ENCODE measurements around the gene FREY1. TPM values are rescaled to one million over a fixed set of nuclear protein-coding genes. Genes with fewer than 3 reads are reported as not detected.

Gene FREY1, protein sequence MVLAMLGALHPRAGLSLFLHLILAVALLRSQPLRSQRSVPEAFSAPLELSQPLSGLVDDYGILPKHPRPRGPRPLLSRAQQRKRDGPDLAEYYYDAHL
- 1 to 10 TPM in 2 of 3 donors, under 1 TPM in 1; 0.81 to 2.2 (median 1.5) TPM for total RNA-seq
- long read RNA-seq, donor 1, result 0 reads
- long read RNA-seq, donor 2, result 0 reads

DNA sequence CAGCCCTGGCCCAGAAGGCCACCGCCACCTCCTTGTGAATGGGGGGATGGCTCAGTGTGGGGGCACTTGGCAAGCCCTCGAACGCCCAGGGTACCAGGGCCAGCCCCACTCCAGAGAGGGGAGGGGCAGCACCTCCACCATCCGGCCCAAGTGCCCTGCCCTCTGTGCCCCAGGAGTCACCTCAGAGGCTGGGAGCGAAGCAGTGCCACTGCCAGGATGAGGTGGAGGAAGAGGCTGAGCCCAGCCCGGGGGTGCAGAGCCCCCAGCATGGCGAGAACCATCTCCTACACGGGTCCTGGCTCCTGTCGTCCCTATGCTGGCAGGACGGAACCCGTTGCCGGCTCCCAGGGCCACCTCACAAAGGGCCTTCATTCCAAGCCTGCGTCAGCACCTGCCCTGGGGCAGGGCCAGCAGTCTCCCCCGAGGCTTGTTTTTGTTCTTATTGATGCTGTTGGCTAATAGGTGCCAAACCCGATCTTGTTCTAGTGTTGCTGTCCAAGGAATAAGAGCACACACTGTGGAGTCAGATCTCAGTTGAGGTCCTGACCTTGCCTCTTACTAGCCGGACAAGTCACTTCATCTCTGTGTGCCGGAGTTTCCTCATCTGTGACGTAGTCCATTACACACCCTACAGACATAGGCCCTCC, at the start of gene FREY1:
TSS of gene FREY1 (minus strand) at position 307 of the 647 bp plus-strand sequence. CDS start at position 281, 26 bp downstream.
- peaks cover 4% of the 10 kb centered on the region for H3K36me3 ChIP-seq (ENCODE audit: low read depth)
- TF ChIP-seq, protein P1, sequence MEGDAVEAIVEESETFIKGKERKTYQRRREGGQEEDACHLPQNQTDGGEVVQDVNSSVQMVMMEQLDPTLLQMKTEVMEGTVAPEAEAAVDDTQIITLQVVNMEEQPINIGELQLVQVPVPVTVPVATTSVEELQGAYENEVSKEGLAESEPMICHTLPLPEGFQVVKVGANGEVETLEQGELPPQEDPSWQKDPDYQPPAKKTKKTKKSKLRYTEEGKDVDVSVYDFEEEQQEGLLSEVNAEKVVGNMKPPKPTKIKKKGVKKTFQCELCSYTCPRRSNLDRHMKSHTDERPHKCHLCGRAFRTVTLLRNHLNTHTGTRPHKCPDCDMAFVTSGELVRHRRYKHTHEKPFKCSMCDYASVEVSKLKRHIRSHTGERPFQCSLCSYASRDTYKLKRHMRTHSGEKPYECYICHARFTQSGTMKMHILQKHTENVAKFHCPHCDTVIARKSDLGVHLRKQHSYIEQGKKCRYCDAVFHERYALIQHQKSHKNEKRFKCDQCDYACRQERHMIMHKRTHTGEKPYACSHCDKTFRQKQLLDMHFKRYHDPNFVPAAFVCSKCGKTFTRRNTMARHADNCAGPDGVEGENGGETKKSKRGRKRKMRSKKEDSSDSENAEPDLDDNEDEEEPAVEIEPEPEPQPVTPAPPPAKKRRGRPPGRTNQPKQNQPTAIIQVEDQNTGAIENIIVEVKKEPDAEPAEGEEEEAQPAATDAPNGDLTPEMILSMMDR (IDR thresholded peaks at IDR 0.05), result no peak
- no peak for ATAC-seq

DNA sequence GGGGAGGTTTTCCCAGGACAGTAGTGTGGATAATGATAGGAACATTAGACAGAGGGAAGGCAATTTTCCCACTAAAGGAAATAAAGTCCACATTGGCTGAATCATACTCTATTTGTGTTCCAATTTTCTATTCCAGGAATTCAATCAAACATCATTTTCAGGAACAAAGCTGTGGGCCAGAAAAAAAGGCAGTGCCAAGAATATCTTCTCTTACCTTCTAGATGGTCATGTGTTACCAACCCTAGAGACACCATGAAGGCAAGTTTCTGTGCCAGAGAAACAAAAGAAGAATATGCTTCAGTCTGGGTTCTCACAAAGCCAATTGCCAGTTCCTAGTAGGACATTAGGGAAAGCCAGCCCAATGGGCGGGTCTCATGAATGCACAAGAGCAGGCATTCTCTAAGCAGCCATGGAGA, 42.9 kb upstream of the FREY1 start:
- Histone ChIP-seq H3K4me1 (ENCODE audit: low read depth) (no peaks in the 10 kb centered on the region), H3K4me3 (no peak overlapping the region), H3K36me3 (ENCODE audit: low read depth) (no peaks in the 10 kb centered on the region), H3K9me3 (no peaks in the 10 kb centered on the region)
- DNase-seq, result no peak
- ATAC-seq, result no peak
- intact Hi-C loops (cut with DNase I, micrococcal nuclease), result no loop called here
- TF ChIP-seq, protein P1 (IDR thresholded peaks at IDR 0.05), result no peak

More for the DNA sequence above, at the start of gene FREY1:
- DNase-seq, result no peak
- H3K4me3 ChIP-seq, result no peak within 1 kb of the TSS
- intact Hi-C loops (cut with DNase I, micrococcal nuclease), result no loop called here
- H3K4me1 ChIP-seq (ENCODE audit: low read depth), result no peaks in the 10 kb centered on the region
- no peaks in the 10 kb centered on the region for H3K9me3 ChIP-seq

DNA sequence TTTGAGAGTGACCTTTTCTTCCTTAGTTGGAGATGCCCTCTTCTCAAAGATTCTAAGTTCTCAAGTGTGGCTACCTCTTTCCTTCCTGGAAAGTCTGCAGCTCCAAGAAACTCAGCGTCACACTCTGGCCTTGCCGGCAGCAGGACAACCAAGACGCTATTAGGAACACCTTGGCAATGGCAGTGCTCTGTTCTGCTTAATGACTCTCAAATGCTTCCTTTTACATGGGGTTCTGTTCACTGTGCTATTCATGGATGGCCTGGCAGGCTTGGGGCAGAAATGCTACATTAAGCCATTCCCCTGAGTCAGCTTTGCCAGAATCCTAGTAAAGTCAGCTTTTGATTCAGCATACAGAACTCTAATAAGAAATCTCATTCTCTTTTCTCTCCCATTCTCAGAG, 41.3 kb upstream of the FREY1 start:
- intact Hi-C loops (cut with DNase I, micrococcal nuclease), result no loop called here
- H3K36me3 ChIP-seq (ENCODE audit: low read depth), result no peaks in the 10 kb centered on the region
- H3K4me1 ChIP-seq (ENCODE audit: low read depth), result no peaks in the 10 kb centered on the region
- H3K4me3 ChIP-seq, result no peak overlapping the region
- TF ChIP-seq, protein P1 (IDR thresholded peaks at IDR 0.05), result no peak
- DNase-seq (no peak), ATAC-seq (no peak)
- H3K9me3 ChIP-seq, result no peaks in the 10 kb centered on the region

DNA sequence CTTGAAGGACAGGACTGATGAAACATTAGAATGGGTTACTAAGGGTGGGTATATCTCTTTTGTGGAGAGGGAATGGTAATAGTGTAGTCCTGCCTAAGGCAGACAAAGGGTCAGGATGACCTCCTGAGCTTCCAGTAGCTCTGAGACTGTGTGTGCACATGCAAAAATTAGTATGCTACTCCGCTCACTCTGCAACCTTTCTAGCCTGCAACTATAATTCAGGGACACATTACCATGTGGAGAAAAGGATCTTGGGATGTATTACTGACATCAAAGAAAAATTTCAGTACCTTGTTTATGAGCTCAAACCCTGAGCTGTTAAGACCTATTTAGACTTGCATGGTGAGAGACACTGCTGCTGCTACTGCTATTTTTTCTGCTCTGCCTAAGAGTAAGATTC, 40.8 kb upstream of the FREY1 start:
- no peaks in the 10 kb centered on the region for H3K4me1 ChIP-seq (ENCODE audit: low read depth)
- no peaks in the 10 kb centered on the region for H3K36me3 ChIP-seq (ENCODE audit: low read depth)
- intact Hi-C loops (cut with DNase I, micrococcal nuclease), result no loop called here
- no peak for ATAC-seq
- no peaks in the 10 kb centered on the region for H3K9me3 ChIP-seq
- DNase-seq, result no peak
- no peak overlapping the region for H3K4me3 ChIP-seq
- TF ChIP-seq, protein P1 (IDR thresholded peaks at IDR 0.05), result no peak

DNA sequence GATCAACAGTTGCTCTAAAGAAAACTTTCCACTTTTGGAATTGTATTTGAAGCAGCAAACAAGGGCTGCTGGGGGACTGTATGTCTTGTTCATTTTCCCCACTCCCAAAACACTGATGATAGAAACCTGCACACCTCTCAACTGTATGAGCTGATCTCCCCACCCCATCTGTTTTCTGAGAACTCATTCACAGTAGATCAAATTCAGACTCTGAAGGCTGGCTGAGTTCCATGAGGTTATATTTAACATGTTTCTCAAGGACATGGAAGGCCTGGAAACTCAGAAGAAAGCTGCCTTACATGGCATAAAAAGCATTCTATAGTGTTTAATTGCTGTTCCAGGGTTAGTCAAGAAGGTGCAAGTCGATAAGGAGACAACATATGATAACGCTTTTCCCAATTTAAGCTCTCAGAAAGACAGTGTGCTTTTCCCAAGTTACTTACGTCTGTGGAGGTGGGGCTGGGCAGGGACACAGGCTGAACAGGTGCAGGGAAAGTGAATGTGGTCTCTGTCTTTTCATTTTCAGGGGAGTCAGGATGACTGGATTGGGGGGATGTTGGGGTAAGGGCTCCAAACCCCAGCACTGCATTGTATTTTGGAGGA, 38.4 kb upstream of the FREY1 start:
- no peak overlapping the region for H3K4me3 ChIP-seq
- no peaks in the 10 kb centered on the region for H3K9me3 ChIP-seq
- TF ChIP-seq, protein P1 (IDR thresholded peaks at IDR 0.05), result no peak
- intact Hi-C loops (cut with DNase I, micrococcal nuclease), result no loop called here
- no peak for DNase-seq
- no peak for ATAC-seq
- no peaks in the 10 kb centered on the region for H3K4me1 ChIP-seq (ENCODE audit: low read depth)
- no peaks in the 10 kb centered on the region for H3K36me3 ChIP-seq (ENCODE audit: low read depth)

Data from mucosa of descending colon (tissue), 3 donors.